ENCODE results near the gene TFEB. TPM values are rescaled to one million over a fixed set of nuclear protein-coding genes. Genes with fewer than 3 reads are reported as not detected.
"Not testable (repeated sequence)": the region's sequence is repeated elsewhere in the genome, so short reads cannot be mapped to it uniquely, and the experiment has no call there.

TFEB gene
- polyA plus RNA-seq, 1 donor from 2014 or later, result 196 TPM

- Mint-ChIP-seq H3K36me3 (peaks cover 1% of the 10 kb centered on the region), H3K4me3 (no peak overlapping the region), H3K27me3 (no peaks in the 10 kb centered on the region), H3K9me3 (no peaks in the 10 kb centered on the region), H3K27ac (no peak overlapping the region), H3K4me1 (no peaks in the 10 kb centered on the region)
Measured at GRCh38 chr6:41770381-41771057, 35.1 kb upstream of the TFEB start.

GRCh38 chr6:41769376-41769775 lies 34.0 kb upstream of the TFEB start:
- peaks cover 1% of the 10 kb centered on the region for H3K36me3 Mint-ChIP-seq
- H3K27me3 Mint-ChIP-seq, result no peaks in the 10 kb centered on the region
- peak overlapping the region in 1 of 4 donors; percentile 39 for H3K4me3 Mint-ChIP-seq
- no peaks in the 10 kb centered on the region for H3K9me3 Mint-ChIP-seq
- H3K27ac Mint-ChIP-seq, result no peak overlapping the region
- H3K4me1 Mint-ChIP-seq, result no peaks in the 10 kb centered on the region

- H3K4me3 Mint-ChIP-seq, result no peak overlapping the region
- peaks cover 1% of the 10 kb centered on the region for H3K36me3 Mint-ChIP-seq
- no peaks in the 10 kb centered on the region for H3K27me3 Mint-ChIP-seq
- no peak overlapping the region for H3K27ac Mint-ChIP-seq
- H3K4me1 Mint-ChIP-seq, result no peaks in the 10 kb centered on the region
- H3K9me3 Mint-ChIP-seq, result no peaks in the 10 kb centered on the region
Measured at GRCh38 chr6:41768545-41769308, 33.3 kb upstream of the TFEB start.

GRCh38 chr6:41767112-41767833 lies 31.9 kb upstream of the TFEB start:
- H3K27ac Mint-ChIP-seq, result no peak overlapping the region
- H3K36me3 Mint-ChIP-seq, result peaks cover 1% of the 10 kb centered on the region
- H3K4me1 Mint-ChIP-seq, result no peaks in the 10 kb centered on the region
- no peak overlapping the region for H3K4me3 Mint-ChIP-seq
- H3K27me3 Mint-ChIP-seq, result no peaks in the 10 kb centered on the region
- no peaks in the 10 kb centered on the region for H3K9me3 Mint-ChIP-seq

- H3K27me3 Mint-ChIP-seq, H3K4me3 Mint-ChIP-seq, H3K9me3 Mint-ChIP-seq, H3K4me1 Mint-ChIP-seq, H3K36me3 Mint-ChIP-seq: not testable (repeated sequence)
- peak overlapping the region in 1 of 3 donors; percentile 47 for H3K27ac Mint-ChIP-seq
Measured at GRCh38 chr6:41766043-41766664, 30.7 kb upstream of the TFEB start.

GRCh38 chr6:41763470-41763869 lies 28.1 kb upstream of the TFEB start:
- Mint-ChIP-seq H3K4me3 (no peak overlapping the region), H3K4me1 (peaks cover 0 to 3% (median 0%) of the 10 kb centered on the region in 3 donors), H3K27ac (no peak overlapping the region), H3K9me3 (no peaks in the 10 kb centered on the region), H3K36me3 (no peaks in the 10 kb centered on the region), H3K27me3 (peaks cover 3% of the 10 kb centered on the region)

GRCh38 chr6:41759905-41760579 lies 24.6 kb upstream of the TFEB start:
- no peak overlapping the region for H3K27ac Mint-ChIP-seq
- peaks cover 2% of the 10 kb centered on the region for H3K36me3 Mint-ChIP-seq
- H3K4me3 Mint-ChIP-seq, result no peak overlapping the region
- peaks cover 0 to 3% (median 0%) of the 10 kb centered on the region in 3 donors for H3K4me1 Mint-ChIP-seq
- H3K9me3 Mint-ChIP-seq, result no peaks in the 10 kb centered on the region
- H3K27me3 Mint-ChIP-seq, result peaks cover 3% of the 10 kb centered on the region

GRCh38 chr6:41759106-41759904 lies 23.9 kb upstream of the TFEB start:
- H3K36me3 Mint-ChIP-seq, result peaks cover 2% of the 10 kb centered on the region
- peaks cover 5% of the 10 kb centered on the region for H3K27me3 Mint-ChIP-seq
- H3K27ac Mint-ChIP-seq, result peak overlapping the region in 1 of 3 donors; percentile 39
- no peaks in the 10 kb centered on the region for H3K9me3 Mint-ChIP-seq
- no peak overlapping the region for H3K4me3 Mint-ChIP-seq
- peaks cover 0 to 3% (median 0%) of the 10 kb centered on the region in 3 donors for H3K4me1 Mint-ChIP-seq

GRCh38 chr6:41758641-41759035 lies 23.2 kb upstream of the TFEB start:
- Mint-ChIP-seq H3K9me3 (no peaks in the 10 kb centered on the region), H3K27ac (no peak overlapping the region), H3K4me1 (peaks cover 0 to 3% (median 0%) of the 10 kb centered on the region in 3 donors), H3K27me3 (peaks cover 5% of the 10 kb centered on the region), H3K36me3 (peaks cover 2% of the 10 kb centered on the region), H3K4me3 (no peak overlapping the region)

- Mint-ChIP-seq H3K4me3 (no peak overlapping the region), H3K27me3 (peaks cover 5% of the 10 kb centered on the region), H3K27ac (no peak overlapping the region), H3K36me3 (peaks cover 2% of the 10 kb centered on the region), H3K4me1 (peaks cover 0 to 3% (median 0%) of the 10 kb centered on the region in 3 donors), H3K9me3 (no peaks in the 10 kb centered on the region)
Measured at GRCh38 chr6:41757931-41758640, 22.7 kb upstream of the TFEB start.

GRCh38 chr6:41757271-41757670 lies 21.9 kb upstream of the TFEB start:
- Mint-ChIP-seq H3K27me3 (peaks cover 5% of the 10 kb centered on the region), H3K4me3 (no peak overlapping the region), H3K9me3 (no peaks in the 10 kb centered on the region), H3K4me1 (peaks cover 0 to 3% (median 0%) of the 10 kb centered on the region in 3 donors), H3K36me3 (peaks cover 2% of the 10 kb centered on the region), H3K27ac (no peak overlapping the region)

GRCh38 chr6:41756354-41756753 lies 20.9 kb upstream of the TFEB start:
- Mint-ChIP-seq H3K4me1 (peaks cover 0 to 3% (median 0%) of the 10 kb centered on the region in 3 donors), H3K27me3 (peaks cover 4% of the 10 kb centered on the region), H3K9me3 (no peaks in the 10 kb centered on the region), H3K36me3 (peaks cover 2% of the 10 kb centered on the region), H3K4me3 (no peak overlapping the region), H3K27ac (no peak overlapping the region)

GRCh38 chr6:41755895-41756294 lies 20.5 kb upstream of the TFEB start:
- peaks cover 0 to 3% (median 0%) of the 10 kb centered on the region in 3 donors for H3K4me1 Mint-ChIP-seq
- H3K36me3 Mint-ChIP-seq, result peaks cover 2% of the 10 kb centered on the region
- H3K9me3 Mint-ChIP-seq, result no peaks in the 10 kb centered on the region
- H3K27me3 Mint-ChIP-seq, result peaks cover 2% of the 10 kb centered on the region
- H3K27ac Mint-ChIP-seq, result no peak overlapping the region
- no peak overlapping the region for H3K4me3 Mint-ChIP-seq

Measured in IgD-negative memory B cell (primary cell).